ENCODE measurements around the gene KRTAP5-6.

KRTAP5-6 gene

GRCh38 chr11:1670905-1671371 is 26.1 kb upstream of the KRTAP5-6 start:
- H3K4me3 ChIP-seq (ENCODE audit: low read depth, low read length), result no peak overlapping the region
- TF ChIP-seq MYC (IDR thresholded peaks at IDR 0.05; ENCODE audit: low read depth, low read length) (no peak), CTCF (IDR thresholded peaks at IDR 0.05; ENCODE audit: low read depth, low read length) (no peak), POLR2A (IDR thresholded peaks at IDR 0.05; ENCODE audit: extremely low read depth, insufficient read length) (no peak)
- TF ChIP-seq, protein P1, sequence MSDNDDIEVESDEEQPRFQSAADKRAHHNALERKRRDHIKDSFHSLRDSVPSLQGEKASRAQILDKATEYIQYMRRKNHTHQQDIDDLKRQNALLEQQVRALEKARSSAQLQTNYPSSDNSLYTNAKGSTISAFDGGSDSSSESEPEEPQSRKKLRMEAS (IDR thresholded peaks at IDR 0.05; ENCODE audit: low read depth, low read length), result no peak
- no peak for DNase-seq (ENCODE audit: low read depth)

- no peak for DNase-seq (ENCODE audit: low read depth)
- no peak overlapping the region for H3K4me3 ChIP-seq (ENCODE audit: low read depth, low read length)
- TF ChIP-seq CTCF (IDR thresholded peaks at IDR 0.05; ENCODE audit: low read depth, low read length), result no peak
- TF ChIP-seq, protein P1 (IDR thresholded peaks at IDR 0.05; ENCODE audit: low read depth, low read length), result no peak
- TF ChIP-seq MYC (IDR thresholded peaks at IDR 0.05; ENCODE audit: low read depth, low read length), result no peak
- no peak for TF ChIP-seq POLR2A (IDR thresholded peaks at IDR 0.05; ENCODE audit: extremely low read depth, insufficient read length)
Observed at GRCh38 chr11:1671658-1672057, 25.3 kb upstream of the KRTAP5-6 start.

DNA sequence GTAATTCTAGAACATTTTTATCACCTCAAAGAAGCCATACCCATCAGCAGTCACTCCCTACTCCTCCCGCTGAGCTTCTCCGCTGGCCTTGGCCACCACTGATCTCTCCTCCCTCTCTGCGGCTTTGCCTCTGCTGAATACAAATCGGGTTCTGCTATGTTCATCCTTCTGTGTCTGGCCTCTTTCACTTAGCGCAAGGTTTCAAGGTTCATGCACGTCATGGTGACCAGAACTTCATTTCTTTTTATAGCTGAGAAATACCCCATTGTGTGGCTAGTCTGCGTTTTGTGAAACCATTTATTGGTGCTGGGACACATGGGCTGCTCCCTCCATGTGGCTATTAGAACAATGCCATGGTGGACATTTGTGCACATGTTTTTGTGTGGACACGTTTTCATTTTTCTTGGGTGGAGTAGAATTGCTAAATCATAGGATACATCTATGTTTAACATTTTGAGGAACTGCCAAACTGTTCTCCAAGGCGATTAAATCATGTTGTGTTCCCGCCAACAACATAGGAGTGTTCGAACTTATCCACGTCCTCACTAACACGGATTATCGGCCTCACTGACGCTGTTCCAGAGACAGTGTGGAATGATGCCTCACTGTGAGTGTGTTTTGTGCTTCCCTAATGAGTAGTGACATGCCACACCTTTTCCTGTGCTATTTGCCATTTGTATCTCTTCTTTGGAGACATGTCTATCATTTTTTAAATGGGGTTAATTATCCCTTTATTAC is 24.2 kb upstream of the KRTAP5-6 start:
- no peak for DNase-seq (ENCODE audit: low read depth)
- no peak overlapping the region for H3K4me3 ChIP-seq (ENCODE audit: low read depth, low read length)
- no peak for TF ChIP-seq POLR2A (IDR thresholded peaks at IDR 0.05; ENCODE audit: extremely low read depth, insufficient read length)
- TF ChIP-seq, protein P1 (IDR thresholded peaks at IDR 0.05; ENCODE audit: low read depth, low read length), result no peak

DNA sequence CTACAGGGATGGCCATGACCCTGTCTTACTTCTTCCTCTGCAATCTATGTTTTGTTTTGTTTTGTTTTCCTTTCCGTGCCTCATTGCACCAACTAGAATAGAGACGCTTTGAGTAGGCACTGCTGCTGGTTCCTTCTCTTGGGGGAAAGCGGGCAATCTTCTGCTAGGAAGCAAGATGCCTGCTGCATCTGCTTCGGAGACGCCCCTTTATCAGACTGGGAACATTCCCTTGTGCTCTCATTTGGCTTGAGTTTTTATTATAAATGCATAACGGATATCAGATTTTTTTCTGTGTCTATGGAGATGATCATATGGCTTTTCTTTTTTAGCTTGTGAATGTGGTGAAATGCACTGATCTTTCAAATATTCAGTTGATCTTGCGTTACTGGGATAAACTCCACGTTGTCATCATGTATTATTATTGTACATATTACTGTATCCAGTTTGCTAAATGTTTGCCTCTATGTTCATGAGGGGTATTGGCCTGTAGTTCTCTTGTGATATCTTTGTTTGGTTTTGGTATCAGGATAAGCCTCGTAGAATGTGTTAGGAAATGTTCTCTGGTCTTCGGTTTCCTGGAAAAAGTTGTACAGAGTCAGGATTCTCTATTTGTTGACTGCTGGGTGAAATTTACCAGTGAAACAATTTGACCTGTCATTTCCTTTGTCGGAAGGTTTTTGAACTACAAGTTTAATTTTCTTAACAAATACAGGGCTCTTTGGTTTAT is 23.4 kb upstream of the KRTAP5-6 start:
- TF ChIP-seq POLR2A (IDR thresholded peaks at IDR 0.05; ENCODE audit: extremely low read depth, insufficient read length), result no peak
- no peak for TF ChIP-seq MYC (IDR thresholded peaks at IDR 0.05; ENCODE audit: low read depth, low read length)
- TF ChIP-seq, protein P1 (IDR thresholded peaks at IDR 0.05; ENCODE audit: low read depth, low read length), result no peak
- TF ChIP-seq CTCF (IDR thresholded peaks at IDR 0.05; ENCODE audit: low read depth, low read length), result no peak
- no peak overlapping the region for H3K4me3 ChIP-seq (ENCODE audit: low read depth, low read length)
- DNase-seq (ENCODE audit: low read depth), result no peak

DNA sequence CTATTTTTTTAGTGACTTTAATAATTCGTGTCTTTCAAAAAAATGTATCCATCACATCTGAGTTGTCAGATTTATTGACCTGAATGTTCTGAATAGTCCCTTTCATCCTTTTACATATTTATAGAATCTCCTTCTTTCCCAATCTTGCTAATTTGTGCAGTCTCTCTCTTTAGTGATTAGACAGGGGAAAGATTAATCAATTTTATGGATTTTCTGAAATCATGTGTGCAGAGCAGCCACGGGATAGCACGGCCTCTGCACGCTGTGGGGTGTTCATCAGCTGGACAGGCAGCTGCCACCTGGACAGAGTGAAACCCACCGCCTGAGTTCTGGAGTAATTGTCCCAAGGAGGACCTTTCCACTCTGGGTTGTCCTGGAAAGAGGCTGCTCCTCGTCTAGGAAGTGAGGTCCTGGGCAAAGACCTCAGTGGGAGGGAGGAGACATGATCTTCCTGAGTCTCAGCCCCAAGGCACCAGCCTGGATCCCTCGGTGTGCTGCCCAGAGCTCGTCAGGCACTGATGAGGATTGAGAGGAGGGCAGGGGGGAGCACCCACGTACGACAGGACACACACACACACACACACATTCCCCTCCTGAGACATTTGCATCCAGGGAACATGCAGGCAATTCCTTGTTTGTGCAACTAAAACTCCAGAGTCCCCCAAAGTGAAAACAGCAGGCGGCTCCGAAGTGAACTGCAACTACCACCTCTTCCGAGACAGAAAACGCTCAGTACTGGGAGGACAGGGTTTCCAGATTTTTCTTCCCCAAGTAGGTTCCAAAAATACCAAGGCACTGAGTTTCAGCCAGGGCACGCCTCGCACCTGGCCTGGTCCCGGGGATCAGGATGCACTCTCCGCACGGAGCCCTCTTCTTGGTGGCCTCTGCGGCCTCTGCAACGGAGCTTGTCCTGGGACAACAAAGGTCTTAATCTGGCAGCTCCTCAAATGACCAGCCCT is 22.5 kb upstream of the KRTAP5-6 start:
- DNase-seq (ENCODE audit: low read depth), result no peak
- no peak for TF ChIP-seq CTCF (IDR thresholded peaks at IDR 0.05; ENCODE audit: low read depth, low read length)
- TF ChIP-seq POLR2A (IDR thresholded peaks at IDR 0.05; ENCODE audit: extremely low read depth, insufficient read length), result no peak
- TF ChIP-seq MYC (IDR thresholded peaks at IDR 0.05; ENCODE audit: low read depth, low read length), result no peak
- TF ChIP-seq, protein P1 (IDR thresholded peaks at IDR 0.05; ENCODE audit: low read depth, low read length), result no peak
- no peak overlapping the region for H3K4me3 ChIP-seq (ENCODE audit: low read depth, low read length)
